ENCODE results near the gene F11. TPM values are rescaled to one million over a fixed set of nuclear protein-coding genes. Genes with fewer than 3 reads are reported as not detected.
"Not testable (repeated sequence)": the region's sequence is repeated elsewhere in the genome, so short reads cannot be mapped to it uniquely, and the experiment has no call there.

Gene F11
- total RNA-seq, 1 donor from 2014 or later, result not detected

DNA sequence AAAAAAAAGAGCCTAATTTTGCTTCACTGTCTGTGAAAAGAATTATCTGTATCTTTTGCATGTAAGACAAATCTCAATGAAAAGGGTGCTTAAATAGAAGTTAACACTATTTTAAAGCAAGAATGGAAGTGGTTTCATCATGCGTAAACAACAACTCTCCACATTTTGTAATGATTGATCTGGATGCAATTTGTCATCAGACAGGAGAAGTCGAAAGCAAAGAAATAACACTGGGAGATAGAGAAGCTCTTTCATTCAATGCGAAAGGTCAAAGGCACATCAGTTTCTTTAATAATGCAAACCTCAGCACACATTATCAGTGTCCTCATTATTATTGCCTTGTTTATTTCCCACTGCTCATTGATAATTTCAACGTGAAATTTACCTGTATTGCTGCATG is 29.9 kb upstream of the F11 start:
- Mint-ChIP-seq H3K4me1 (no peaks in the 10 kb centered on the region), H3K27me3 (ENCODE audit: low read depth) (no peaks in the 10 kb centered on the region), H3K36me3 (no peaks in the 10 kb centered on the region), H3K27ac (no peak overlapping the region), H3K4me3 (no peak overlapping the region), H3K9me3 (peaks cover 6% of the 10 kb centered on the region)
- DNase-seq (ENCODE audit: low spot score in 2 of 2, unreplicated experiment in 2 of 2), result no peak
- TF ChIP-seq, protein P1, sequence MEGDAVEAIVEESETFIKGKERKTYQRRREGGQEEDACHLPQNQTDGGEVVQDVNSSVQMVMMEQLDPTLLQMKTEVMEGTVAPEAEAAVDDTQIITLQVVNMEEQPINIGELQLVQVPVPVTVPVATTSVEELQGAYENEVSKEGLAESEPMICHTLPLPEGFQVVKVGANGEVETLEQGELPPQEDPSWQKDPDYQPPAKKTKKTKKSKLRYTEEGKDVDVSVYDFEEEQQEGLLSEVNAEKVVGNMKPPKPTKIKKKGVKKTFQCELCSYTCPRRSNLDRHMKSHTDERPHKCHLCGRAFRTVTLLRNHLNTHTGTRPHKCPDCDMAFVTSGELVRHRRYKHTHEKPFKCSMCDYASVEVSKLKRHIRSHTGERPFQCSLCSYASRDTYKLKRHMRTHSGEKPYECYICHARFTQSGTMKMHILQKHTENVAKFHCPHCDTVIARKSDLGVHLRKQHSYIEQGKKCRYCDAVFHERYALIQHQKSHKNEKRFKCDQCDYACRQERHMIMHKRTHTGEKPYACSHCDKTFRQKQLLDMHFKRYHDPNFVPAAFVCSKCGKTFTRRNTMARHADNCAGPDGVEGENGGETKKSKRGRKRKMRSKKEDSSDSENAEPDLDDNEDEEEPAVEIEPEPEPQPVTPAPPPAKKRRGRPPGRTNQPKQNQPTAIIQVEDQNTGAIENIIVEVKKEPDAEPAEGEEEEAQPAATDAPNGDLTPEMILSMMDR (IDR thresholded peaks at IDR 0.05; ENCODE audit: unreplicated experiment), result no peak

DNA sequence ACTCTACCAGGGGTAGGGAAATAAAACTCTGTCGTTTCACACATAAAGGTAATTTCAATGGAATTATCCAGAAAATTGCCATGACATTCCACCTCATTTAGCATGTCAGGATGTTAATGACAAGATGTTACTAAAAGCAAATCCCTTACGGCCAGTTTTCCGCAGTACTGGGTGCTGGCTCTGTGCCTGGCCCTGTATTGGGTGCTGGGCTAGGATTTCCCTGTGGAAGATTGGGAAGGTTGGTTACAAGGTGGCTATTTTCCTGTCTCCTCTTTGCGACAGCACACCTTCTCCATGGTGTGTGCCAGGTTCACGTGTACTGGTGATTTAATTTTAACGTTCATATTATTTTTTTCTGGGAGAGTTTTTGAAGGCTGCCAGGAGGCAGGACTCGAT is 25.5 kb upstream of the F11 start:
- Mint-ChIP-seq H3K4me3 (no peak overlapping the region), H3K36me3 (no peaks in the 10 kb centered on the region), H3K27ac (no peak overlapping the region), H3K27me3 (ENCODE audit: low read depth) (peaks cover 3% of the 10 kb centered on the region), H3K9me3 (peaks cover 6% of the 10 kb centered on the region), H3K4me1 (no peaks in the 10 kb centered on the region)
- TF ChIP-seq, protein P1 (IDR thresholded peaks at IDR 0.05; ENCODE audit: unreplicated experiment), result no peak
- DNase-seq (ENCODE audit: low spot score in 2 of 2, unreplicated experiment in 2 of 2), result no peak

DNA sequence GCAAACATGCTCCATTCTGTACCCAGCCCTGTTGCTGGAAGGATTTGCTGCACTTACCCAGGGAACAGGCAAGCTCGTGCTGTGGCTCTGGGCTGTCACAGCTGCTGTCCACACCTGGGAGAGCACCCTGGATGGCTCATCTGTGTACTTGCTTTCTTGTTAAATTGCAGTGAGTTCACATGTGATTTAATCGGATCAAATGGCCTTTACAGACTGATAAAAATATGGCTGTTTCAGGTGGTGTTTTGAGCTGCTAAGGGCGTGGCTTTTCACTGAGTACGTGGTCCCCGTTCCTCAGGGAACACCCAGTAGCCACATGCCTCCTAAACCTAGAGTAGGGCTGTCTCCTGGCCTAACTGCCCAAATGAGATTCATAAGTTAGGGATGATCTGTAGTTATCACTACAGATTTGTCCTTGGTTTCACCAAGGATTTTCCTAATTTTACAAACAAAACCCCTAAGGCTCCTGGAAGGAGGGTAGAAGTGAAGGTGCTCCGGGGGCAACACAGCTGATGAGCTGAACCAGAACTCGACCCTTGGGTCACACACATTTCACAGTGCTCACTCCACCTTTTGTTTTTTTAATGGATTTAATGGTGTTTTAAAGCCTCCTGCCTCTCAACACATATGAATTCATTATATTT is 25.0 kb upstream of the F11 start:
- H3K27ac Mint-ChIP-seq, result no peak overlapping the region
- H3K4me1 Mint-ChIP-seq, result no peaks in the 10 kb centered on the region
- H3K4me3 Mint-ChIP-seq, result no peak overlapping the region
- peaks cover 9% of the 10 kb centered on the region for H3K9me3 Mint-ChIP-seq
- TF ChIP-seq, protein P1 (IDR thresholded peaks at IDR 0.05; ENCODE audit: unreplicated experiment), result no peak
- no peaks in the 10 kb centered on the region for H3K36me3 Mint-ChIP-seq
- H3K27me3 Mint-ChIP-seq (ENCODE audit: low read depth), result peaks cover 6% of the 10 kb centered on the region
- DNase-seq (ENCODE audit: low spot score in 2 of 2, unreplicated experiment in 2 of 2), result no peak

DNA sequence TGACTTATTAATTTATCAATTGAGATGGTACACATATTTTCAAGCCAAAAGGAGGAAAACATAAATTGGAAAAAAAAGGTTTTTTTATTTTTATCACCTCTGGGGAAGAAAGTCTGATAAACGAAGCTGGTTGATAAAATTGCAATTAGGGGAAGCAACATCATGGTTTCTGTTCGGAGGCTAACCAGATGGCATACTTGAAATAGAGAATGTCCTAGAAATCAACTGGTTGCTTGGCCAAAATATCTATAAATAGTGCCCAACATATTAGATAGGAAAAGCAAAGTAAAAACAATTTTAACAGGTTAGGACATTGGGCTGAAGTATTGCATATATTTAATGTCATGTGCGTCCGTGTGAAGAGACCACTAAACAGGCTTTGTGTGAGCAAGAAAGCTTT is 24.4 kb upstream of the F11 start:
- H3K9me3 Mint-ChIP-seq, result peaks cover 12% of the 10 kb centered on the region
- no peak overlapping the region for H3K4me3 Mint-ChIP-seq
- no peaks in the 10 kb centered on the region for H3K4me1 Mint-ChIP-seq
- no peaks in the 10 kb centered on the region for H3K36me3 Mint-ChIP-seq
- TF ChIP-seq, protein P1 (IDR thresholded peaks at IDR 0.05; ENCODE audit: unreplicated experiment), result no peak
- DNase-seq (ENCODE audit: low spot score in 2 of 2, unreplicated experiment in 2 of 2), result no peak
- H3K27ac Mint-ChIP-seq, result no peak overlapping the region
- peaks cover 12% of the 10 kb centered on the region for H3K27me3 Mint-ChIP-seq (ENCODE audit: low read depth)

DNA sequence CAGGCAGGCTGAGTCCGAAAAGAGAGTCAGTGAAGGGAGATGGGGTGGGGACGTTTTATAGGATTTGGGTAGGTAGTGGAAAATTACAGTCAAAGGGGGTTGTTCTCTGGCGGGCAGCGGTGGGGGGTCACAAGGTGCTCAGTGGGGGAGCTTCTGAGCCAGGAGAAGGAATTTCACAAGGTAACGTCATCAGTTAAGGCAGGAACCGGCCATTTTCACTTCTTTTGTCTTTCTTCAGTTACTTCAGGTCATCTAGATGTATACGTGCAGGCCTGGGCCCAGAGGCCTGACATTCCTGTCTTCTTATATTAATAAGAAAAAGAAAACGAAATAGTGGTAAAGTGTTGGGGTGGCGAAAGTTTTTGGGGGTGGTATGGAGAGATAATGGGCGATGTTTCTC is 24.0 kb upstream of the F11 start:
- Mint-ChIP-seq H3K27me3 (ENCODE audit: low read depth) (peaks cover 17% of the 10 kb centered on the region), H3K9me3 (peaks cover 12% of the 10 kb centered on the region)
- H3K27ac Mint-ChIP-seq; H3K4me1 Mint-ChIP-seq; H3K4me3 Mint-ChIP-seq; H3K36me3 Mint-ChIP-seq; DNase-seq (ENCODE audit: low spot score in 2 of 2, unreplicated experiment in 2 of 2): not testable (repeated sequence)

DNA sequence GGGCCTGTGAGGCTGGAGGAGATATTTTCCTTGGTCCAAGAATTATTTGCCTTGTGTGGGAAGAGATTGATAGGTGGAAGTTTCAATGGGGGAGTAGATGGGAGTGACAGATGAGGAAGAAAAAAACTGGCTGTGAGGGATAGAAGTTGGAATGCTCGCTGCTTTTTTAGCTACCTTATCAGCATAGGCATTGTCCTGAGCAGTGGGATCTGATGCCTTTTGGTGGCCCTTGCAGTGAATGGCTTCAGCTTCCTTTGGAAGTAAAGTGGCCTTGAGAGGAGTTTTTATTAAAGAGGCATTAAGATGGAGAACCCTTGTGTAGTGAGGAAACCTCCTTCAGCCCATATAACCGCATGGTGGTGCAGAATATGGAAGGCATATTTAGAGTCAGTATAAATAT is 22.7 kb upstream of the F11 start:
- no peak overlapping the region for H3K27ac Mint-ChIP-seq
- H3K27me3 Mint-ChIP-seq (ENCODE audit: low read depth), result peaks cover 17% of the 10 kb centered on the region
- peaks cover 11% of the 10 kb centered on the region for H3K9me3 Mint-ChIP-seq
- no peak for DNase-seq (ENCODE audit: low spot score in 2 of 2, unreplicated experiment in 2 of 2)
- TF ChIP-seq, protein P1 (IDR thresholded peaks at IDR 0.05; ENCODE audit: unreplicated experiment), result no peak
- H3K36me3 Mint-ChIP-seq, result no peaks in the 10 kb centered on the region
- H3K4me1 Mint-ChIP-seq, result no peaks in the 10 kb centered on the region
- no peak overlapping the region for H3K4me3 Mint-ChIP-seq
